Endothelial cell of umbilical vein (primary cell): ENCODE data around the gene ADRA2A. TPM values are rescaled to one million over a fixed set of nuclear protein-coding genes. Genes with fewer than 3 reads are reported as not detected.

ENCODE experiments used
- BruUV-seq: library from RNA; stranded (reverse); fragments of 400-500 nt; replicated peaks from 2 replicates; lab custom pipeline; 2021; lab: Mats Ljungman, UMichigan
- CTCF ChIA-PET: fragments of 300-600, 350-600 bp; sonication (Branson Sonifier 250); formaldehyde crosslinking; loops from one replicate; lab custom pipeline; 2021; ENCODE audit warnings: antibody characterized with exemption, inconsistent platforms; lab: Charles Lee
- POLR2A ChIA-PET: fragments of 300-600, 350-600 bp; sonication (Branson Sonifier 250); formaldehyde crosslinking; loops from one replicate; lab custom pipeline; 2021; ENCODE audit warnings: antibody characterized with exemption, inconsistent platforms; lab: Charles Lee
- DNase-seq: peaks from one replicate; pipeline ENCODE4 v3.0.0-alpha.2; 2011; ENCODE audit warnings: low read depth, low spot score
- FAIRE-seq: peaks from 2 replicates; lab custom pipeline; 2011; peaks lifted over from hg19 to GRCh38; lab: Jason Lieb, UNC
- H2AFZ ChIP-seq: 2 replicates; pipeline ENCODE4 v1.6.0; 2012; ENCODE audit warnings: low read depth, low read length, control low read depth, inconsistent platforms
- H3K27ac ChIP-seq: 2 replicates; pipeline ENCODE4 v1.5.1; 2011; ENCODE audit warnings: low read depth, mild to moderate bottlenecking, control low read depth, low read length, moderate library complexity; ENCODE audit not compliant: insufficient read depth
- H3K27me3 ChIP-seq, 2 experiments: 2 replicates each; pipeline versions ENCODE4 v1.6.0 to v1.6.1; 2011; ENCODE audit warnings: low read length in 2 of 2, mixed read lengths in 1 of 2; ENCODE audit not compliant: control insufficient read depth in 2 of 2, insufficient read depth in 2 of 2
- H3K36me3 ChIP-seq, 2 experiments: 2 replicates in 1 of 2; 3 replicates in 1 of 2; pipeline ENCODE4 v1.5.1; 2011; ENCODE audit warnings: low read length in 2 of 2, mild to moderate bottlenecking in 1 of 2, moderate library complexity in 1 of 2; ENCODE audit not compliant: control insufficient read depth in 2 of 2, insufficient read depth in 2 of 2; ENCODE audit errors: extremely low read depth in 1 of 2
- H3K4me1 ChIP-seq: 3 replicates; pipeline ENCODE4 v1.5.1; 2011; ENCODE audit warnings: mild to moderate bottlenecking, low read length; ENCODE audit not compliant: control insufficient read depth, insufficient read depth; ENCODE audit errors: extremely low read depth
- H3K4me2 ChIP-seq: 2 replicates; pipeline ENCODE4 v1.6.1; 2011; ENCODE audit warnings: low read length, control low read depth, mixed read lengths; ENCODE audit not compliant: insufficient read depth
- H3K4me3 ChIP-seq, 3 experiments: fragments of 200-600 bp in 1 of 3; sonication (generic), shearing (Covaris generic) in 1 of 3; replicated peaks in 1 of 3; 2 replicates each; pipeline ENCODE4 v1.5.1; 2011 to 2016; ENCODE audit warnings: control low read depth in 3 of 3, low read length in 3 of 3, mild to moderate bottlenecking in 2 of 3, inconsistent platforms in 1 of 3, low read depth in 1 of 3, moderate library complexity in 1 of 3; ENCODE audit not compliant: insufficient read depth in 1 of 3
- H3K79me2 ChIP-seq: 2 replicates; pipeline ENCODE4 v1.6.0; 2012; ENCODE audit warnings: low read length, inconsistent platforms; ENCODE audit not compliant: control insufficient read depth, insufficient read depth
- H3K9ac ChIP-seq: replicated peaks from 2 replicates; pipeline ENCODE3; 2011; ENCODE audit warnings: low read length, control low read depth; ENCODE audit not compliant: insufficient read depth; ENCODE audit errors: extremely low read depth
- H3K9me1 ChIP-seq: replicated peaks from 3 replicates; pipeline ENCODE4 v1.6.0; 2011; ENCODE audit warnings: mild to moderate bottlenecking, low read length; ENCODE audit not compliant: control insufficient read depth, insufficient read depth; ENCODE audit errors: extremely low read depth
- H3K9me3 ChIP-seq: replicated peaks from 2 replicates; pipeline ENCODE4 v1.5.1; 2012; ENCODE audit warnings: low read length, inconsistent platforms; ENCODE audit not compliant: control insufficient read depth, insufficient read depth
- H4K20me1 ChIP-seq: replicated peaks from 2 replicates; pipeline ENCODE3; 2011; ENCODE audit warnings: mild to moderate bottlenecking, low read length; ENCODE audit not compliant: control insufficient read depth, insufficient read depth; ENCODE audit errors: extremely low read depth
- EZH2 ChIP-seq: IDR thresholded peaks from 2 replicates; pipeline ENCODE4 v1.6.1; 2012; ENCODE audit warnings: borderline replicate concordance, low read depth, mild to moderate bottlenecking, moderate library complexity, low read length, inconsistent platforms; ENCODE audit not compliant: severe bottlenecking
- FOS ChIP-seq: IDR thresholded peaks from 2 replicates; pipeline ENCODE4 v1.6.1; 2011; ENCODE audit warnings: mild to moderate bottlenecking, low read length, moderate library complexity, borderline replicate concordance; ENCODE audit not compliant: insufficient read depth
- GATA2 ChIP-seq: IDR thresholded peaks from 2 replicates; pipeline ENCODE4 v1.7.0; 2011; ENCODE audit warnings: low read depth, mild to moderate bottlenecking, moderate library complexity, mixed read lengths, low read length; ENCODE audit not compliant: insufficient read length, insufficient read depth
- JUN ChIP-seq: IDR thresholded peaks from 2 replicates; pipeline ENCODE4 v1.6.1; 2011; ENCODE audit warnings: borderline replicate concordance, low read depth; ENCODE audit not compliant: insufficient read length, insufficient read depth
- MYC ChIP-seq: IDR thresholded peaks from one replicate; pipeline ENCODE4 v1.6.1; 2011; ENCODE audit warnings: mild to moderate bottlenecking, low read depth, low read length
- POLR2A ChIP-seq: IDR thresholded peaks from 2 replicates; pipeline ENCODE4 v1.6.1; 2012; ENCODE audit warnings: low read depth, mild to moderate bottlenecking, control low read depth, low read length
- POLR2AphosphoS5 ChIP-seq: IDR thresholded peaks from 2 replicates; pipeline ENCODE4 v1.6.1; 2012; ENCODE audit warnings: low read depth, mild to moderate bottlenecking, control low read depth, low read length, moderate library complexity; ENCODE audit not compliant: insufficient read depth
- dilution Hi-C: fragments of 300-500 bp; cut with MboI; formaldehyde crosslinking; loops from one replicate; pipeline ENCODE4 v1.15.0; 2019; ENCODE audit warnings: low sequenced_read_pairs; ENCODE audit not compliant: extremely low pct_ligation_motif_present
- intact Hi-C: fragments of 100-400 bp; cut with micrococcal nuclease; formaldehyde crosslinking; loops from one replicate; pipeline ENCODE4 v1.10.0; 2022
- polyA plus RNA-seq, 4 experiments: library from polyadenylated mRNA; depleted of rRNA in 3 of 4; stranded (reverse) in 3 of 4; unstranded in 1 of 4; fragments of >200 nt; gene quantifications; 2 replicates each; pipeline versions ENCODE4 v1.2.1 to v1.2.3, GENCODE V29; 2011 to 2012; ENCODE audit warnings: missing spikeins in 1 of 4
- total RNA-seq: library from RNA; stranded (reverse); gene quantifications from 2 replicates; pipeline ENCODE4 v1.2.3, GENCODE V29; 2021
- TF ChIP-seq, protein P1 (sequence below), 2 donors: IDR thresholded peaks; 1 replicate in 1 of 2; 2 replicates in 1 of 2; pipeline ENCODE4 v1.5.1; 2011; ENCODE audit warnings: low read length in 2 of 2, mild to moderate bottlenecking in 2 of 2, moderate library complexity in 2 of 2, control low read depth in 1 of 2, inconsistent platforms in 1 of 2, low read depth in 1 of 2; ENCODE audit not compliant: insufficient read depth in 1 of 2; ENCODE audit errors: extremely low read depth in 1 of 2
- TF ChIP-seq, protein P2 (sequence below): IDR thresholded peaks from 2 replicates; pipeline ENCODE4 v1.6.1; 2011; ENCODE audit not compliant: insufficient read depth, insufficient read length

Gene ADRA2A
- total and polyA plus RNA-seq, 2 donors (not counting 3 experiments of a cell fraction or from before 2014, with no cell fraction given), result 0.03 TPM; not detected in 1

DNA sequence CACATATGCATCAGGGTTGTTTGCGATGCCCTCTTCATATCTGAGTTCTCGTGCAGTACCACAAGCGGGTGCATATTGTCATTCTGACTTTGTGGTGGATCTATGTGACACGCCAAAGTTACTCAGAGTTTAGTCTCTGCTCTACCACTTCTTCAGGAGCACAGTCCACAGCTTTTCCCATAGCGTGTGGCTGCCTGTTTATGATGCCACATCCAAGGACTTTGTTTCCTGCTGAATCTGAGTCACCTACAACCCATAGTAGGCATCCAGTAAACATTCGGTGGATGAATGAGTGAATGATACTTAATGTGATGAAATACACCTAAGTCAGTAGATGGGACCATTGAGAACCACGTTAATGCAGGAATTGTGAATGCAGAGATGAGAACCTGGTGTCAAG is 15.0 kb downstream of the ADRA2A start:
- no peaks in the 10 kb centered on the region for H3K36me3 ChIP-seq
- dilution Hi-C loops, result no loop called here
- no peak overlapping the region for H3K27ac ChIP-seq

More for the DNA sequence above, 15.0 kb downstream of the ADRA2A start:
- Histone ChIP-seq H3K9me3 (no peaks in the 10 kb centered on the region), H3K9me1 (no peaks in the 10 kb centered on the region), H3K79me2 (no peaks in the 10 kb centered on the region), H3K4me3 (no peak overlapping the region), H2AFZ (no peak overlapping the region), H3K4me1 (no peaks in the 10 kb centered on the region), H3K27me3 (no peaks in the 10 kb centered on the region), H4K20me1 (no peaks in the 10 kb centered on the region), H3K9ac (no peak overlapping the region), H3K4me2 (no peak overlapping the region)
- FAIRE-seq (no peak), DNase-seq (no peak)
- no TSS peak for BruUV-seq
- intact Hi-C loops, result no loop called here
- CTCF ChIA-PET, result no interaction called here
- POLR2A ChIA-PET, result no interaction called here
- no peak for TF ChIP-seq FOS
- no peak for TF ChIP-seq GATA2
- no peak for TF ChIP-seq POLR2AphosphoS5
- no peak for TF ChIP-seq JUN
- TF ChIP-seq, protein P1, sequence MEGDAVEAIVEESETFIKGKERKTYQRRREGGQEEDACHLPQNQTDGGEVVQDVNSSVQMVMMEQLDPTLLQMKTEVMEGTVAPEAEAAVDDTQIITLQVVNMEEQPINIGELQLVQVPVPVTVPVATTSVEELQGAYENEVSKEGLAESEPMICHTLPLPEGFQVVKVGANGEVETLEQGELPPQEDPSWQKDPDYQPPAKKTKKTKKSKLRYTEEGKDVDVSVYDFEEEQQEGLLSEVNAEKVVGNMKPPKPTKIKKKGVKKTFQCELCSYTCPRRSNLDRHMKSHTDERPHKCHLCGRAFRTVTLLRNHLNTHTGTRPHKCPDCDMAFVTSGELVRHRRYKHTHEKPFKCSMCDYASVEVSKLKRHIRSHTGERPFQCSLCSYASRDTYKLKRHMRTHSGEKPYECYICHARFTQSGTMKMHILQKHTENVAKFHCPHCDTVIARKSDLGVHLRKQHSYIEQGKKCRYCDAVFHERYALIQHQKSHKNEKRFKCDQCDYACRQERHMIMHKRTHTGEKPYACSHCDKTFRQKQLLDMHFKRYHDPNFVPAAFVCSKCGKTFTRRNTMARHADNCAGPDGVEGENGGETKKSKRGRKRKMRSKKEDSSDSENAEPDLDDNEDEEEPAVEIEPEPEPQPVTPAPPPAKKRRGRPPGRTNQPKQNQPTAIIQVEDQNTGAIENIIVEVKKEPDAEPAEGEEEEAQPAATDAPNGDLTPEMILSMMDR (IDR thresholded peaks at IDR 0.05; ENCODE audit: extremely low read depth in 1 of 2, insufficient read depth in 1 of 2, low read depth in 1 of 2, low read length in 2 of 2), result no peak
- no peak for TF ChIP-seq MYC
- no peak for TF ChIP-seq POLR2A
- no peak for TF ChIP-seq EZH2
- TF ChIP-seq, protein P2, sequence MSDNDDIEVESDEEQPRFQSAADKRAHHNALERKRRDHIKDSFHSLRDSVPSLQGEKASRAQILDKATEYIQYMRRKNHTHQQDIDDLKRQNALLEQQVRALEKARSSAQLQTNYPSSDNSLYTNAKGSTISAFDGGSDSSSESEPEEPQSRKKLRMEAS, result no peak
